HG03159 (cell line): ENCODE data around the gene PTPRD.
"Not testable (repeated sequence)": the region's sequence is repeated elsewhere in the genome, so short reads cannot be mapped to it uniquely, and the experiment has no call there.

Source experiments
- ATAC-seq: cut with Tn5 transposase; IDR thresholded peaks from one replicate; pipeline ENCODE4 v1.9.1; 2021; ENCODE audit warnings: mild to moderate bottlenecking, moderate library complexity; ENCODE audit not compliant: unreplicated experiment

Gene PTPRD

DNA sequence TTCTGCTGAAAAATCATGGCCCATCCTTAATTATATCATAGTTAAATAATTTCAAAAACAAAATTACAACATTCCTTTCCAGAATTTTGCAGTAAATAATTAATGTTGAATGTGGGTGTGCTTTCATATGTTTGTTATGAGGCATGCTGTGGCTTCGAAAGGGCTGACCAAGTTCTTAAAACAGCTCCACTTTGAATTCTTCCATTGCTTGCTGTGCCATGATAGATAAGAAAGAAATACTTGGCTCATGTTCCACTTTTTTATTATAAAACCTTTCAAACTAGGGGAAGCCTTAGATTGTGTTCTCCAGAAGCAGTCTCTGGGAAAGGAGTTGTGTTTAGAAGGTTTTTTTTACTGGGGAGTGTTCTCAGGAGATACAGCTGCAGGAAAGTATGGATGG lies 1534.5 kb downstream of the PTPRD start:
- no peak for ATAC-seq

DNA sequence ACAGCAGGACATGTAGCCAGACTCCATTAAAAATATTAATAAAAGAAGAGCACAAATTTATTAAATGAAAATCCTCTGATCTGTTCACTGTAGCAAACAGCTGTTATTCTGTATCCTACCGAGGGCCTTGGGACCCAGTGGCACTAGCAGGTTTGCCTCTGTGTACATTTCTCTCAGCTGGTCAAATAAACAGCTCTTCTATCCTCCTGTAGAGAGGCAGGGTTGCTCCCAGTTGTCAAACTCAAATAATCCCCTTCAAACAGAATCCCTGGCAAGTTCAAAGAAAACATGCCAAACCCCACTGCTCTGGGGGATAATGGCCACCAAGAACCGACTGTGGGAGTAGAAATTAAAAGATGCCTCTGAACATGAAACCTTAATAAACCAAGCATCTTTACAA lies 1551.2 kb downstream of the PTPRD start:
- no peak for ATAC-seq

DNA sequence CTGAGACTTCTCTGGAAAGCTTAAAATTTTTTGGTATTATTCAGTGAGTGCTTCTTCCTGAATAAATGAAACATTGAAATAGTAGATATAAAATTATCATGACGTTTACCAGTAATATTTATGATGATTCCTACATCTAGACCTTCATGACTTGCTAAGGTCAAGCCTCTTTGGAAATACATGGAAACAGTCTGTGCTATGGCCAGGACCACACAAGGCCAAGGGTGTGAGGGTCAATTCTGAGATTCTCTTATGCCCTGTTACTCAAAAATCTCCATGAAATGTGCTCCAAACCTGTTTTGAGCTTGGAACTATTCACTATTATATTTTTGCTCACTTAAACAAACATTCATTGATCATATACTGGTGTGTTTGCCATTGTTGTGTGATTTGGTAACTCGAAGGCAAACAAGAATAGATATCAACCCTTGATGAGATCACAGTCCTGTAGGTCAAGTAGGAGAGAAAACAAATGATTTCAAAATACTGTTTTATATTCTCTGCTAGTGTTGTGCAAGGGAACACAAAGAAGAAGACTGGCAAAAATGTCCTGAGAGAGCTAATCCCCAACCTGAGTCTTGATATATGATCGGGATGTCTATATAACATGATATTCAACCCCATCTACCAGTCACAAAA lies 1558.3 kb downstream of the PTPRD start:
- ATAC-seq = no peak

DNA sequence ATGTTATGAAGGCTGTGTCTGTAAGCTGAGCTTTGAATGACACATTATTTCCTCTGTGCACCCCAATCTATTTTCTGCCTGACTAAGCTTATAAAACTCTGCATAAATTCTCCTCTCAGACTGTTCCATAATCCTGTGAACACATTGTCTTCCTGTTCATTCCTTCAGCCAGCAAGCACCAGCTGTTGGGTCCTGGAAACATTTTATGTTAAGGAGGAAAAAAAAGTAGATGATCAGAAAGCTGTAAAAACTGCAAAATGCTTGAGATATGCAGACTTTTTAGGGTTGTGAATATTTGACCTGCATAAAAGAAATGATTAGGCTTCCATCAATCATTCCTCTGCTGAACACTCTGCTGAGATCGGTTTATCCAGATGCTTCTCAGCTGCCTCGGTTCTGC lies 1567.2 kb downstream of the PTPRD start:
- ATAC-seq = no peak

DNA sequence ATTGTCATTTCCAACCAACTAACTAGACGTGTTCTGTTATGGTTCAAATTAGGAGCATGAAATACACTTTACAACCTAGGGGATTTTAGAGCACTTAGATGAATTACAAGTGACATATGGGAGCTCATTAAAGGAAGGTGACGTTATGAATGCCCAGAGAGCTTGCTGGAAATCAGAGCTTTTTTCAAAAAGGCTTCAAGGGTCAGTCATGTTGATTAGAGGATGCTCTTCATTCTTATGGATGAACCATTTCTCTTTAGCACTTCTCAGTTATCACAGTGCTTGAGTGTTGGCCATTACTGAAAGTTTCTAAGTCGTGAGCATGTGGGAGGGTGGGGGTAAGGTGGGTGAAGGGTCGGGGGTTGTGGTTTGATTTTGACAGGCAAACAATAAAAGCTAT lies 1567.7 kb downstream of the PTPRD start:
- ATAC-seq = no peak

DNA sequence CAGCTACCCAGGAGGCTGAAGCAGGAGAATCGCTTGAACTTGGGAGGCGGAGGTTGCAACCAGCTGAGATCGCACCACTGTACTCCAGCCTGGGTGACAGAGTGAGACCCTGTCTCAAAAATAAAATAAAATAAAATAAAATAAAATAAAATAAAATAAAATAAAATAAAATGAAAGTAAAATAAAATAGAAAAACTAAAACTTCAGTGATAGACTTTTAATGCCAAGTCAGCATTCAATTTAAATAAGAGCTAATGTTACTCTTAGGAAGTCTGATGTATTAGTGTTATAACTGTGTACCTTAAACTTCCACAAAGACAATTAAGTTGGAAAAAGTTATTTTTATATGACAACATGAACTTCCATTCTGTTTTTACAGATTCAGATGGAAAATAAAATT lies 1569.0 kb downstream of the PTPRD start:
- ATAC-seq = not testable (repeated sequence)

DNA sequence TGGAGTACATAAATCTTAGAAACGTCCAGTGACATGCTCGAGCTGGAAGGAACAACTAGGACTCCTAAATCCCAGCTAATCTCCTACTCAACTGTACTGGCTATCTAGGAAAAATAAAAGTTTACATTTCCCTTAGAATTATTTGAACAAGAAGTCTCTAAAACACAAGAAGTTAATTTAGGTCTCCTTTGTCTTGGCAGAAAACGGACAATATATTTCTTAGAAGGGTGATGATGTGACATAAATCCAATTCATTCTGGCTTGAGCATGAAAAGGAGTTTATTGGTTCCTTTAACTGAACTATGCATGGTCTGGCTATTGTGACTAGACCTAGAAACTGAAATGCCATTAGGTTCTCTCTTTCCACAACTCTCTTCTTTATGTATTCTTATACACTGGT lies 1571.0 kb downstream of the PTPRD start:
- ATAC-seq = no peak

DNA sequence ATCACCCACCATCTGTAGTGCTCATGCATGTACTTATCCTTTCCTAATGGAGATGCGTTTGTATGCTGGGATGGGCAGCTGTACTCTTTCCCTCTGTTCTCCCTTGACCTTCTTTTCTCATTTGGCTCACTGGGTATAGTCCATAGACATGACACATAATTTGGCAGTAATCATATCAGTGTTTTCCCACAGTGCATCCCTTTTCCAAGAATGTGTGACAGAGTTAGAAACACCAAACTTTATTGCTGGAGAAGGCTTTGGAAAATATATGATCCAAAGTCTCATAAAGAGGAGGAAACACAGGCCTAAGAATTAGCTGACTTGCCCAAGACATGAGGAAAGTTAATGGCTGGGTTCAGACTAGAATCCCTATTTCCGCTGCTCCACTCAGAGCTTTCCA lies 1579.8 kb downstream of the PTPRD start:
- ATAC-seq = no peak

DNA sequence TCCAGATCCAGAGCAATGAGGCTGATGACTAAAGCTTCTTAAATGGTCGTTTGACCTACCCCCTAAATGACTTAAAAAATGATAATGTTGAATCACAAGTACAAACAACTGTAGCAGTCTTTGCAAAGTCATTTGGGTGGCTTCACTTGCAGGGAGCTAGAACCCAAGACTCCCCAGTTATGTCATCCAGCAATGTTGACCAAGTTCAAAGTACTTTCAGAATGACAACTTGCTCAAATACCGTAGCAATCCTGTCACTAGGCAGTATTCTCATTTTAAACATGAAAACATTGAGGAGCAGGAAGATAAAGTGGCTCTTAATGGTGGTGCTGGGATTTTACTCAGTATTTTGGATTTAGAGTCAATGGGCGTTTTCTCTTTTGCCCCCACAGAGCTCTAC lies 1596.2 kb downstream of the PTPRD start:
- ATAC-seq = no peak

DNA sequence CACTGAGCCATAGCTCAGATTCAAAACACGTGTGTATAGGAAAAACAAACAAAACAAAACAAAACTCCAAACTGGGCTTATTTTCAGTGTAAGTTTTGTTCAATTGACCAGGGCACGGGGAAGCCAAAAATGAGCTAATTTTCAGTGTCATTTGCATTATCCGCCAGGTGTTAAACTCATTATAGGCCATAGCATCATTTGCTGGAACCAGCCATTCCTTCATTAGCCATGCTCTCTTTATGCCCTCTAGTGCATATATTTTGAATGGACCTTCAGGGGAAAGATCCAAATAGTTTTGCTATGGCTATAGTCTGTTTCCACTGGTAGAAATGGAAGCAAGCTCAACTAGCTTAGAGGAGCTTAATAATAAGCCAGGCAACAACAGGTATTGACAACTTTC lies 1608.0 kb downstream of the PTPRD start:
- no peak for ATAC-seq

DNA sequence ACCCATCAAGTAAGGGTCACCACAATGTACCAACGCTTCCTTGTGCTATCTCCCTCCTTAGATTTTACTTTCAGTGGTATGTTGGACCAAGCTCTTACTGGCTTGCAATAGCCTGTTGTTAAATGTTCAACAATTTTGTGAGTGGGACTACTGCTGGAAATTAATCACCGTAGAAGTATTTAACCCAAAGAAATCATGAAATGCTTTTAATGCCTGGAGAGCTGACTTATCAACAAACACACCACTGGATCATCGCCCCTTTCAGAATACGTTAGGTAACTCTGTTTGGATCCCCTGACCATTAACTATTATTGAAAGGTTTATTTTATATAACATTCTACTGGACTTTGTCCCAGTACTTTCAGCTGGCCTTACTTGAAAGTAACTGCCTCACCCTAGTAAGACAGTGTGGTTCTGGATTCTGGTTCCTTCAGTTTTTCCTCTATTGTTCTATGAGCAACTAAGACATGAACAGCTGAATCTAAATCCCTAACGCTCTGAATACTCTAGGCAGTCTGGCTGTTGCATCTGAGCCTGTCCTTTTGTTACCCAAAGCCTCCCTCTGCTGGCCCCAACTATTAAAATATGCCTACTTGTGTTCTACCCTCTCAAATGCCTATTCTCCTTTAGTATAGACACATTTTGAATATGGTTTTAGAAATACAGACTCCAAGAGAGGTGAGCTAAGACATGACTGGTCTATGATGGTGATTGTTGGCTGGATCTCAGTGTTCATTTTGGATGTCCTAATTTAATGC lies 1609.8 kb downstream of the PTPRD start:
- no peak for ATAC-seq

DNA sequence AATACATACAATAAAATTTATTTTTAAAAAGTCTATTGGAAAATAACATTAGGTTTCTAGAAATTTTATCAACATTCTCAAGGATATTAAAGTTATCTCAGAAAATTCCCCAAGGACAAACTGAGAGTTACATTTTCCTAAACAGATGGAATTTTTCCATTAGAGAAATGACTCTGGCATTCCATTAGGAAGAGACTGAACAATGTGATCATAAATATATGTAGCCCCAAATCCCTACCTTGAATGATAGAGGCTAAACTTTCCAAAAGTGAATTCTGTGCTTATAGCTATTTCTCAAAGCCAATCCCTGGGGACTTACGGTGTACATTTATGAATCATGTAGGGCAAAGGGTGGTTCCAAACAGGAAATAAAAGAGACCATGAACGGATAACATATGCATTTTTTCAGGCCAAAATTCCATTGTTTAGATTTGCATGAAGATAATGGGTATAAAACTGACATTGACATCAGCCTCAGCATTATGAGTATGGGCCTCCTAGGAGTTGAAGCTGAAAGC lies 1632.2 kb downstream of the PTPRD start:
- ATAC-seq = no peak

DNA sequence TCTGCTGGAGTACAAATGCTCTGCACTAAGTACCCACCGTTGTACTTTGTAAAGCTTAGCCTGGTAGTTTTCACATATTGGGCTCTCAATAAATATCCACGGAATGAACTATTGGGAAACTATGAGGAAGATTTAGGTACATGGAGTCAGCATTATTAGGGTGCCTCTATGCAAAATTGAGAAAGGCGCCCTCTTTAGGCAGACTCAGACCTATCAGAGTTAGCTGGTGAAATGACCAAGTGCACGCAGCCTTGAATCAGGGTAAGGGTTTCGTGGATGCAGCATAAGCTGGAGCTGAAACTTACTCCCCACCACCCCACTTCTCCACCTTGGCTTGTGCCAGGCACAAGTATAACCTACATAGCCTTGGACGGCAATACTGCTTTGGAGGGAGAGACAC lies 1634.5 kb downstream of the PTPRD start:
- no peak for ATAC-seq

DNA sequence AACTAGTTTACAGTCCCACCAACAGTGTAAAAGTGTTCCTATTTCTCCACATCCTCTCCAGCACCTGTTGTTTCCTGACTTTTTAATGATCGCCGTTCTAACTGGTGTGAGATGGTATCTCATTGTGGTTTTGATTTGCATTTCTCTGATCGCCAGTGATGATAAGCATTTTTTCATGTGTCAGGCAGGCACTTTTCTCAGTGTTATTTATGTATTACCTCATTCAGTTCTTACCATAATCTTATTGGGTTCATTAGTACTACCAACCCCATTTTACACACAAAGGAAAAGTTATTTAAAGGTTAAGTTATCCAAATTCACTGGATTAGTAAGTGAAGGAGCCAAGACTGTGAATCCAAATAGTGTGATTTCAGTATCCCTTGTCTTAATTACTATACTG lies 1644.5 kb downstream of the PTPRD start:
- ATAC-seq = not testable (repeated sequence)

DNA sequence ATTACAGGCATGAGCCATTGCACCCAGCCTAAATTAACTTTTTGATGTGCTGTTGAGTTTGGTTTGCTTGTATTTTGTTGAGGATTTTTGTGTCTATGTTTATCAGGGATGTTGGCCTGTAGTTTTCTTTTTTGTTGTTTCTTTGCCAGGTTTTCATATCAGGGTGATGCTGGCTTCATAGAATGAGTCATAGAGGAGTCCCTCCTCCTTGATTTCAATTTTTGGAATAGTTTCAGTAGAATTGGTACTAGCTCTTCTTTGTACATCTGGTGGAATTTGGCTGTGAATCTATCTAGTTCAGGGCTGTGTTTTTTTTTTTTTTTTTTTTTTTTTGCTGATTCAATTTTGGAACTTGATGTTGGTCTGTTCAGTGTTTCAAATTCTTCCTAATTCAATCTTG lies 1648.9 kb downstream of the PTPRD start:
- ATAC-seq = no peak

DNA sequence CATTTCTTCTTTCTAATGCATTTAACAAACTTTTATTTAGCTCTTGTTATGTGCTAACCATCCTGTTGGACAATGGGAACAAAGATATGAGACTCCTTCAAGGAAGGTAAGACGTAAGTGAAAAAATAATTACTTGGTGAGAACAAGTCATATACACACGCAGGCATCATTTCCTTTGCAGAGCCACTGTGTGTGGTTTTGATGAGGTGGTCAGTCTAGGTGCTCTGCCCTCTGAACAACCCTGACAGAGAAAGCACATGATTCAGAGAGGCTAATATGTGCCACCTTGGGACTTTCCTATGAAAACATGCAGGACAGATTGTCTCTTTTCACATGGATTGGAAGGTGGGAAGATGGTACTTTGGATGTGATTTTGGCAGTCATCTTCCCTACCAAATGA lies 1650.7 kb downstream of the PTPRD start:
- no peak for ATAC-seq

DNA sequence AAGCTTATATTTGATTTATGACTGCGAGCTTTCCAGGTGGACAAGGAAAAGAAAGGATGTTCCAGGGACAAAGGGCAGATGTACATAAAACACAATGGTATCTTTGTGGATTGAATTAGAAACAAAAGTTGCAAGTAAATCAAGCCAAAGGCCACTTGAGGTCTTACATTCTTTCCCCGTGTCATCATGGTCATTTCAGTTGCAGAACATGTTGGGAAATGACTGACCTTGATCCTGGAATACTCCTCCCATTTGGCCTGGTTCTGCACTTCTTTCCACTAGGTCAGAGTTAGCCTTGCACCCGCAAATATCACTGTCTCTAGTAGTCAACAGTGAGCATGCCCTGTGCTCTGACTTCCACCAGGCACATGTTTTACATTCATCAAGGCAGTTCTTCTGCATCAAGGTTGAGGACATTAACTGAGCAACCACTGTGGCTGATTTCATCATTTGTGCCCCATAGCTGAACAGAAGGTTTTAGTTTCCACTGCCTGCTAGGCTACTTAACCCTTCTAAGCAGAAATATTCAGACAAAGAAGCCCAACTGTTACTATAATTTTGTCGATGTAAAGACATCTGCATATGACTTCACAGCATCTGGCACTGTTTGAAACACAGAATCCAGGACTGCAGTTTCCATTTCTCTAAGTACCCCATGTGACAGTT lies 1651.5 kb downstream of the PTPRD start:
- no peak for ATAC-seq

DNA sequence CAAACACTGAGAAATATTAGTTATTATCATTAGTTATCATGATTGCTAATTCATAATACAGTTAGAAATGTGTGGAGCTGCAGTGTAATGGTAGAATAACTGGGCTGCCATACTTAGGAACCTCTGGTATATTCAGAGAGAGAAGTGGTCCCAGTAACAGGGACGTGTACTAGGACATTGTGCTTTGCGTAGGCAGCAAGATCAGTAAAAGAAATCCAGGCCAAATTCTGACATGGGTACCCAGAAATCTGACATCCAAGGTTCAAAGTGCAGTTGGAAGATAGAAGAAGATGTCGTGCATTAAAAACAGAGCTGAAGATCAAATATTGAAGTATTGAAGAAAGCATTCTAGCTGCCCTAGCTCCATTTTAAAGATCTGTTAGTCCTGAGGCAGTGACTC lies 1652.5 kb downstream of the PTPRD start:
- ATAC-seq = no peak

DNA sequence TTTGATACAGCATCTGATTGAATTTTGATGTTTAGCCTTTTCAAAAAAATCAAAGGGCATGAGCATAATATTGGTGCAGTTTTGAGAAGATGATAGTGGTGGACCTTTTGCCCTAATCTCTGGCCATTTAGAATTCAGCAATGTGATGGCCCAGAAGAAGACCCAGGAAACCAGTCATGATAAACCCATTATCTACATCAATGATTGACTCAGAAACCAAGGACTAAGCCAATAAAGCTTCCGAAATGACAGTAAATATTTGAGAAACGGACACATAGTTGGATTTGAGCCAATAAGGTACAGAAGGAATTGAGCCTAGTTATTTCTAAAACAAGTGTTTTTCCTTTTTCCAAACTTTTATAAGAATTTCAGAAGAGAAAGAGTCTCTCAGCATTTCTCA lies 1654.4 kb downstream of the PTPRD start:
- no peak for ATAC-seq

DNA sequence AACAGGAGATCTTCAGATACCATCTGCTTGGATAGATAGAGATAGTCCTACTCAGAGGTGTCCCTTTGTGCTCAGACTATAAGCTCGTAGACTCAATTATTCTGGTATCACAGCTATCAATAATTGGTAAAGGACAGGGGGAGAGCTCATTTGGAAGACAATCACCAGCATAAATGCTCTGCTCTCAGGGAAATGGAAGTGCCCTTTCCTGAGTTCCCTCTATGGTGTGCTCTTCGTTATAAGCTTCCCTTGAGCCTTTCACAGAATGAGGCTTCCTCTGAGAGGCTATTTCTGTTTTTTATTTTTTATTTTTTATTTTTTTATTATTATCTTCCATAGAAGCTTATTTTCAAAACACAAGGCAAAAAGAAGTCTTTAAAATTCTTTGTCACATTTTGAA lies 1657.5 kb downstream of the PTPRD start:
- no peak for ATAC-seq

DNA sequence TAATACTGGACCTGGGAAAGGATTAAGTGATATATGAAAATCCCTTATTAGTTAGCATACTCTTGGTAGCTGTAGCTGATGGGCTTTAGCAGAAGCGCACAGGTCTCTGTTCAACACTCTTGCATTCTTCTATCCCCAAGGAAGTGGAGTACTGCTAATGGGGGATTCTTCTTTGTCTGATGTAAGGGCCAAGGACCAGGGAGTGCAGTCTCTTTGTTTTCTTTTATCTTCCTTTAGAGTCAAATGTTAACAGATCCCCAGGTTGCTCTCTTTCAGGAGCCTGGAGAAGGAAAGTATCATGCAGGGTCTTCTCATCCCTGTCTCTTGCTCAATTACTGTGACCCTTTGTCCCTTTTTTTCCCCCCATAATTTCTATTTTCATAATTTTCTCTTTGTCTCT lies 1666.3 kb downstream of the PTPRD start:
- ATAC-seq = no peak

DNA sequence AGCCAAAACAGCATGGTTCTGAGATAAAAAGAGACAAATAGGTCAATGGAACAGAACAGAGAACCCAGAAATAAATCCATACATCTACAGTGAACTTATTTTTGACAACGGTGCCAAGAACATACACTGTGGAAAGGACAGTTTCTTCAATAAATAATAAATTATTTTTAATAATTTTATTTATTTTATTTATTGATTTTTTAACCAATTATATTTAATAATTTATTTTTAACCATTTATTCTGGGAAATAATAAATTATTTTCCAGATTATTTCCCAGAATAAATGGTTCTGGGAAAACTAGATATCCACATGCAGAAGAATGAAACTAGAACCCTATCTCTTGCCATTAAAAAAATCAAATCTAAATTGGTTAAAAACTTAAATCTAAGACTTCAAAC lies 1669.4 kb downstream of the PTPRD start:
- ATAC-seq = no peak
